AG08396 (cell line): ENCODE measurements around the gene TTC9.

Experiments
- DNase-seq: peaks from one replicate; pipeline ENCODE4 v3.0.0; 2012; ENCODE audit warnings: low spot score, mixed read lengths

Gene TTC9

GRCh38 chr14:70716483-70716882 is 74.8 kb downstream of the TTC9 start:
- no peak for DNase-seq

- no peak for DNase-seq
These were observed 75.2 kb downstream of the TTC9 start for GRCh38 chr14:70716958-70717357.

GRCh38 chr14:70718383-70719118 is 76.8 kb downstream of the TTC9 start:
- no peak for DNase-seq

- DNase-seq: no peak
These were observed 79.8 kb downstream of the TTC9 start for GRCh38 chr14:70721542-70721941.

GRCh38 chr14:70722418-70722817 is 80.7 kb downstream of the TTC9 start:
- no peak for DNase-seq

GRCh38 chr14:70723276-70723675 is 81.6 kb downstream of the TTC9 start:
- DNase-seq: no peak

- DNase-seq: no peak
These were observed 82.4 kb downstream of the TTC9 start for GRCh38 chr14:70724110-70724509.

GRCh38 chr14:70724944-70725343 is 83.2 kb downstream of the TTC9 start:
- DNase-seq: no peak
